NOMO-1 treated with dmso at 0.1 percent for 144 hours (cell line): Measurements from ENCODE around the gene ANKRD16.

Experiments
- DNase-seq: peaks from one replicate; lab custom pipeline; 2025; ENCODE audit not compliant: unreplicated experiment; lab: John Stamatoyannopoulos, UW

ANKRD16 gene

GRCh38 chr10:5904227-5904626, 14.5 kb upstream of the ANKRD16 start:
- DNase-seq: no peak

DNA sequence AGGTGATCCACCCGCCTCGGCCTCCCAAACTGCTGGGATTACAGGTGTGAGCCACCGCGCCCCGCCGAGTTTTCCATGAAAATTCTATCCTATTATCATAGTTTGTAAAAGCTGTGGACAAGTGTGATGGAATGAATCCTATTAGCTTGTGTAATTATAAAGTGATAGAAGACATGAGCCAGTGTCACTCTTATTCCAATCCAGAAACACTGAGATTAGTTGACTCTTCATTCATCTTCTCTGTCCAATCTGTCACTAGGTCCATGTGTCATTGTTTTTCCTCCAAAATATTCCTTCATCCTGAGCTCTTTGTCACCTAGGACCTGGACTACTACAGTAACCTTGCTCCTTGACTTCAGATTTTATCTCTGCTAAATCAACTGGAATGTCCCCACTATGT, 13.9 kb upstream of the ANKRD16 start:
- DNase-seq: no peak

GRCh38 chr10:5902511-5903274, 13.0 kb upstream of the ANKRD16 start:
- no peak for DNase-seq

- no peak for DNase-seq
Measured at GRCh38 chr10:5900247-5900646, 10.6 kb upstream of the ANKRD16 start.

DNA sequence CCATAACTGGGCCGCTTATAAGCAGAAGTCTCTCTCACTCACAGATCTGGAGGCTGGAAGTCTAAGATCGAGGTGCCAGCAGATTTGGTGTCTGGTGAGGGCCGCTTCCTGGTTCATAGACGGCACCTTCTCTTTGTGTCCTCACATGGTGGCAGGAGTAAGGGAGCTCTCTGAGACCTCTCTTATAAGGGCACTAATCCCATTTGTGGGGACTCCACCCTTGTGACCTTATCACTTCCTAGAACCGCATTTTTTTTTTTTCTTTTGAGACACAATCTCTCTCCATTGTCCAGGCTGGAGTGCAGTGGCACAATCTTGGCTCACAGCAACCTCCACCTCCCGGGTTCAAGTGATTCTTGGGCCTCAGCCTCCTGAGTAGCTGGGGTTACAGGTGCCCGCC, 8.5 kb upstream of the ANKRD16 start:
- DNase-seq: no peak

GRCh38 chr10:5897504-5897903, 7.8 kb upstream of the ANKRD16 start:
- DNase-seq: no peak

- no peak for DNase-seq
Measured at GRCh38 chr10:5897053-5897340, 7.3 kb upstream of the ANKRD16 start.

- DNase-seq: no peak
Measured at GRCh38 chr10:5896208-5897052, 6.7 kb upstream of the ANKRD16 start.

DNA sequence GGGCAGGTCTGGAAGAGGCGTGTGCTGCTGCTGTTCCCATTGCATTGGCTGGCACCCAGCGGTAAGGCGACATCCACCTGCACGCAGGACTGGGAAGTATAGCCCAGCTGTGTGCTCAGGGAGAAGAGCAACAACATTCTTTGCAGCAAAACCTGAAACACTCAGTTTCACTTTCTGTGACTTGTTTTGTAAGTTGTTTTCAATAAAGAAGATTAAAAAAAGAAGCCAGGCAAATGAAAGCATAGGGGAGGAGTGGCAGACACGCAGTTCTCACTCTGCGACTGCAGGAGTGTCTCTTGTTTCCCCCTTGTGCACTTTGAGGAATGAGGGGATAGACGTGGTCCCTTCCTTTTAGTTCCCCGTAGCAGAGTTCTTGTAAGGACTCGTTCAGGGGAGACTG, 6.1 kb upstream of the ANKRD16 start:
- DNase-seq: no peak

DNA sequence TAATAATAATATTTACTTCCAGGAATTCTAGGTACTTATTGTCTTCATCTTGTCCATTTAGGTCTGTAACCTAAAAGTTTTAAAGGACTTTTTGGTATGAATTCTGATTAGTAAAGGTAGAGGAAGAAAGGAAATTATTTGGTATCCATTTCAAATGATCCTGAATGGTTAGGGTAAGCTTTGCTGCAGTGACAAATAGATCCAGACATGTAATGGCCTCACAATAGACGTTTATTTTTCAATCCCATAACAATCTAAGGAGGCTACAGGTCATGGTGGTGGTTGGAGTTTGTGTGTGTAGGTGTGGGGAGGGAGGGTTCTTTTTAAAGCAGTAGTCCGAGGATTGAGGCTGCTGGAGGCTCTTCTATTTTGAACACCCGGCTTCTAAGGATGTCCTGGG, 5.7 kb upstream of the ANKRD16 start:
- no peak for DNase-seq

GRCh38 chr10:5894873-5895272, 5.2 kb upstream of the ANKRD16 start:
- DNase-seq: no peak

GRCh38 chr10:5894403-5894802, 4.7 kb upstream of the ANKRD16 start:
- DNase-seq: no peak

- DNase-seq: no peak
Measured at GRCh38 chr10:5893321-5893720, 3.6 kb upstream of the ANKRD16 start.

GRCh38 chr10:5892007-5892406, 2.3 kb upstream of the ANKRD16 start:
- DNase-seq: no peak

GRCh38 chr10:5891009-5891408, 1.3 kb upstream of the ANKRD16 start:
- DNase-seq: no peak

GRCh38 chr10:5890452-5890915, 791 bp upstream of the ANKRD16 start:
- DNase-seq: no peak

DNA sequence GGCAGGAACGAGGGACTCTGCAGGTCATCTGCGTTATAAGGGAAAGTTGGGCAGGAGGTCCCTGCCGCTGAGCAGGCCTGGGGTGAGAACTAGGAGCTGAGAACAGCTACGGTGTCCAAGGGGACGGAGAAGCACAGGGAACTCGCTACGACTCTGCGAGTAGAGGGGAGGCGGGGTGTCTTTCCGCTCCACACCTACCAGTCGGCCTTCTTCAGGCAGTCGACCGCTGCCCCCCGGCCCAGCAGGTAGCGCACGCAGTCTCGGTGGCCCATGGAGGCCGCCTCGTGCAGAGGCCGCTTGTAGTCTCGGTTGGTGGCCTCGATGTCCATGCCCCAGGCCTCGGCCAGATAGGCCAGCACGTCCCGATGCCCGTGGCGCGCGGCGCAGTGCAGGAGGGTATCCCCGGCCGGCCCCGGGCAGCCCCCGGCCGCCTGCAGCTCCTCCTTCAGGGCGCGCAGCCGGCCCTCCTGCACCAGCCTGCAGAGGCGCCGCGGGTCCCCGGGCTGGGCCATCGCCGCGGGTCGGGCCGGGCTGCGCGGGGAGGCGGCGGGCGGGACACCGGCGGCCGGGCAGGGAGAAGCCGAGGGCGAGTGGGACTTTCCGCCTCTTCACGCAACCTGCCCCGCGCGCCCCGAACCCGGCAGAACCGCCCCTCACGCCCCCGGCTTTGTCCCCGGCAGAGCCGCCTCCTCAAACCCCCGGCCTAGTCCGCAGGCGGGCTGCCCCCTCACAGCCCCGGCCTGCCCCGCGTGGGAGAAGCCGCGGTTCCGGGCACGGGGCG, 660 bp downstream of the ANKRD16 start:
- no peak for DNase-seq

GRCh38 chr10:5888351-5888750, 1.3 kb downstream of the ANKRD16 start:
- DNase-seq: peak; percentile 13

DNA sequence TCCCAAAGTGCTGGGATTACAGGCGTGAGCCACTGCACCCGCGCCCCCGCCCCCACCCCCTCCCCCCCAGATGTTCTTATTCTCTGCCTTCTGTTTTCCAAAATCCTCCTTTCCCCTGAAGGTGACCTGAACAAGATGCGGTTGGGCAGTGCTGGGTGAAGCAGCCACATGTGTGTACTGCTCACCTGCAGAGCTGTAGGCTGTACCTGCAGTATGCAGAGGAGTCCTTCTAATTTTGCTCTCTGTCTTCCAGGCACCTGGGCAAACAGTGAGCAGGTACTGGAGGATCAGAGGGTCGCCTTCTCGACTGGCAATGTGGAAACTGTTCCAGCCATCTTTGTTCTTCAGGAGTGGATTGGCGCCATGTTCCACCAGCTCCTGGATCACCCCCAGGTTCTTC, 2.1 kb downstream of the ANKRD16 start:
- DNase-seq: no peak

DNA sequence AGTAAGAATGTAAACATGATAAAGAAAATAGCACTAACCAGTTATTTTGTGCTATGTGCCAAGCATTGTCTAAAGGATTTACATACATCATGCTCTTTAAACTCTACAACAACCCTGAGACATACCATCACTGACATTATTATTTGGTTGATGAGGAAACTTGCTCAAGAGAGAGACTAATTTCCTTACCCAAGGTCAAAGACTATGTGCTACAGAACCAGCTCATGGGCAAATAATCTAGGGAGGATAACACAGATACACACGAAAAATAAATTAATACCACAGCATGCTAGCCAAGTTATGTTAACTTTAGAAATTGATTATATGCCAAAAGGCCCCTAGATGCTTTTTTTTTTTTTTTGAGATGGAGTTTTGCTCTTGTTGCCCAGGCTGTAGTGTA, 2.7 kb downstream of the ANKRD16 start:
- DNase-seq: no peak

- no peak for DNase-seq
Measured at GRCh38 chr10:5885619-5886018, 4.1 kb downstream of the ANKRD16 start.

GRCh38 chr10:5882961-5883360, 6.7 kb downstream of the ANKRD16 start:
- no peak for DNase-seq
